ENCODE measurements around the gene SLX4IP. TPM values are rescaled to one million over a fixed set of nuclear protein-coding genes. Genes with fewer than 3 reads are reported as not detected.

Gene SLX4IP
- total RNA-seq, 1 donor from 2014 or later, result 2.6 TPM

DNA sequence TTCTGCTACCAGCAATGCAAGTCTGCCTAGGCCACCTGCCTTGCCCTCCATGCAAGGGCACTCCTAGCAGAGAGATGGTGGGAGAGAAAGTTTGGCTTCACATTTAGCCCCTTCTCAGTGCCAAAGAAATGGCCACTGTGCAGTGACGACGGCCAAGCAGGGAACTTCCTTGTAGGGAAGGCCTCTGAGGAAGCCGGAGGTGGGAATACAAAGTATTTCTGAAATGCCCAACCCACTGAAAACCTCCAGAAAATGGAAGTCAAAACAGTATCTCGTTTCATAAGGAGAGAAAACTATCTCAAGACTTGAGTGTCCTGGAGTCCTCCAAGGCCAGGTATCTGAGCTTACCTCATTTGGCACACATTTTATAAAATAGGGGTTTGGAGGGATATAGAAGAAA lies 196.0 kb downstream of the SLX4IP start:
- no peak for DNase-seq (ENCODE audit: low read depth in 2 of 2)

DNA sequence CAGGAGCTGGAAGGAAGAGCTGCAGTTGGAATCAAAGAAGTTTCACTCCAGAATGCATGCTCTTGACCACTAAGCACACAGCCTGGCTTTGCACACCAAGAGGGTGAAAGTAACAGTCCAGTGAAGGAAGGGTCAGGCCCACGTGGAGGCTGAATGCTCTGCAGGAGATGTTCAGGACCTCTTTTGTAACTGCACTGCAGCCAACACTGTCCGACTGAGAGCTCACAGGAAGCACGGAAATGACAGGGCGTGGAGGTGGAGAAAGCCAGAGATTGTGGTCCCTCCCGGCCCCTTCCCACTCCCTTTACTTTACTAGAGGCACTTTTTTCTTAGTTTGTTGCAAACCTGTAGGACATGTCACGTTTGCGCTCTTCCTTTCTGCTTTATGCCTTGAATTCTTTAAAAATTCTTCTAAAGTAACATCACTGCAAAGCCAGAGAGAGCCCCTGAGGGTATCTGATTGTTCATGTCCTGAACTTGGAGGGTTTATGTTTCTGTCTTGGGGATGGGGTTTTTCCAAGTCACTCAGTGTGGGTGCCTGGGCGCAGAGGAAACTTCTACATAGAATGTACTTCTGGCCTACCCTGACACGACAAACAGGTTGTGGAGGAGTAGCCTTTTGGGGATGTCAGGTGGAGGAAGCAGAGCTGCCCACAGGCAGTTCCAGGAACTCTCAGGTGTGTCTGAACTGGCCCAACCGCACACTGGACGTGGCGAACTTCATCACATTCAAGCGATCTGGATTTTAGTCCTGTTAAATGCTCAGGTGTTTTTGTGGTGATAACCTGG lies 197.8 kb downstream of the SLX4IP start:
- DNase-seq (ENCODE audit: low read depth in 2 of 2), result no peak

DNA sequence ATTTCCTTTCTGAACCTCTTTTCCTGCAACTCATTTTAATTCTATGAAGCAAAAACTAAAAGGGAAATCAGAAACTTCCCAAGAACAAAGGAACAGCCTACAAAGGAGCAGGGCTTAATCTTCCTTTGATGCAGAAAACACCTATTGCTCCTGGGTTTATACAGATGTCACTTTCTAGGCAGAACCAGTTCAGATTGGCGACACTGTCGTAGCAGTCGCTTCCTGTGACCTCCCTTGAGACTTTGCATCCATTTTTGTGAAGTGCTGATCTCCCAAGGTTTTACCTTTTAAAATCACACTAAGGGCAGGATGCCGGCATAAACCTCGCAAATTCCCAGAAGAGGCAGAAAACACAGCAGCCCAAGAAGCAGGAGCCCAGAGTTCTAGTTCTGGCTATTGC lies 198.6 kb downstream of the SLX4IP start:
- no peak for DNase-seq (ENCODE audit: low read depth in 2 of 2)

DNA sequence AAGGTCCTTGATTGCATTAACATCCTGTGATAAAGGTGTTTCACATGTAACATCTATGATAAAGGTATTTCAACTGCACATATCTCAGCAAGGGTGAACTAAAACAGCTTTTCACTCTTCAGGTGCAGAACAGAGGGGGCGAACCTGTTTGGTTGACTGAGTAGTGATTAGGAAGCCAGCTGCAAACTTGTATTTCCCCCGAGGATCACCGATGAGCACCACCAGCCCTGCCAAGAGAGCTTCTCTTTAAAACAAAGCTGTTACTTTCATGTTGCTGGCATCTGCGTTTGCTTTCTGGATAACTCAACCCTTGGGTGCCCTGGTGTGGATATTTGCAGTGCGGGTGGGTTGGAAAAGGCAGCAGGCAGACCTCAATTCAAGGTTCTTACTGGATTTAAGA lies 199.1 kb downstream of the SLX4IP start:
- no peak for DNase-seq (ENCODE audit: low read depth in 2 of 2)

DNA sequence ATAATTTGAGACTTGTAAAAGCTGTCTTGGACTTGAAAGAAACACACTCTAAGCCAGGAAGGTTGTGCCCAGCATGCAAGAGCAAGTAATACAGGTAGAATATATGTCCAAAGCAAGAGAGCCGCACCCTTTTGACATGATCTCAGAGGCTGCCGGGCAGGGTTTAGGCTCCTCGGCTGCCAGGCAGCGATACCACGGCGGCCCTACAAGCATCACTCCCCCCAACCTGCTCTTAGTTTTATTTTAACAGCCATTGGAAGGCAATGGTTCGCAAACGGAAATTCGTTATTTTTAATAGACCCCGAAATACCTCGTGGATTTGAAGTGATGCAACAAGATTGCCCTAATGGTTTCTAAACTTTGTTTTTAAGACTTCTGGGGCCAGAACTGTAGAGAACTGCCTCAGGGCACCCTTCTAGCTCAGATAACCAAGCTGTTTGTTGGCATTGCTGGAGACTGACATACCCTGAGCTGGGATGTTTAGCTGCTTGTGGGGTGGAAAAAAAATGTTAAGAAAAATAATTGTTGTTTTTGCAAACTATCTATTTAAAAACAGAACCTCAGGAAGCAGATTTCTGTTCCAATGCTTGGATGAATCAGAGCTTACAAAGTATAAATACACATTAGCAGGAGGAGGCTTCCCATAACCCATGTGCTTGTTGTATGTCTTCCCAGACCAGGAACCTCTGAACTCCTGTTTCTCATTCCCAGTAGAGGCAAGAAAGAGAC lies 199.7 kb downstream of the SLX4IP start:
- peak in 1 of 2 donors; percentile 74 for DNase-seq (ENCODE audit: low read depth in 2 of 2)

DNA sequence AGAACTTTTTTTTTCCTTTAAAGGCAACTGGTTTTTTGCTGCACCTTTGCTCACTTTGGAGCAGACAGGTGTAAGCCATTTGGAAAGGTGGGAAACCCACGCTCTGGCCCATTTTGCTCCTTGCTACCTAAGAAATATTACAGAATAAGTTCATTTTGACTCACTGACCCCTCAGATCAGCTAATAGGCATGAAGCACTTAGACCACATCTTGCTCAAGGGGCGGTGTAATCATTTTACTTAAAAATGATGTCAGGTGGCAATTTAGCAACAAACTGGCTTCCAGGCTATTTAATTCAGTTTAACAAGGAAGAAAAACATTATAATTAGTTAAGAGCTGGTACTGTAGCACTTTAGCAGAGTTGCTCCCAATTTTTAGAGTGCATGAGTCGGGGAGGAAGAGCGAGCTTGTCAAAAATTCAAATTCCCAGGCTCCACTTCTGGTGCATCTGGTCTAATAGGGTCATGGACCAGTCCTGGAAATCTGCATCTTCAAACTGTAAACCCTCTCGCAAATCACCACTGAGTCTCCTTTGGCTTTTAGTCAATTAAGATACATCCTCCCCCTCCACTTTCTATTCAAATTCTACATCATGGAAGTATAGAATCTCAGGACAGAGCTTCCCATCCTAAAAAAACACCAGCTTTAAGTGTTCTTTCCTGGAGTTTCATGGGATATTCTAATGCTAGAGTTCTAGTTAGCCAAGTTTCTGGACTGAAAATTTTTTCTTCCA lies 200.5 kb downstream of the SLX4IP start:
- DNase-seq (ENCODE audit: low read depth in 2 of 2), result no peak

DNA sequence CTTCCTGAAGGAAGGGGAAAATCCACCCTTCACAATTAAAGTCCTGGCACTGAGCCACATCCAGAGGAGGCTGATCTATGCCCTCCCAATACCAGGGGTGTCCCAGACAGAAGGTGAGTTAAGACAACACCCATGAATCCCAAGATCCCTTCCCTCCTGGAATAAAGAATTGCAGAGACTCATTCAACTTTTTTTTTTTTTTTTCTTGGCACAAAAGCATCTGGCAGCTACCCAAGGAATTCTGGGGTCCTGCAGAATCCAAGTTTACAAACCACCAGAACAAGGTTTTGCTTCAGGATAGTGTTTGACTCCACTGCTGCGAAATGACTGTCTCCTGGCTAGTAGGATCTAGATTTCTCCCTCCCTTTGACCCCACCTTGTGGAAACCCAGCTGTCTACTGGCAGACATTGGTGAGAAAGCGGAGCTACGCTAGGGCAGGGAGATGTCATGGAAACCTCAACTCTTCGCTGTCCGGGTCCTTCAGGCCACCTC lies 201.3 kb downstream of the SLX4IP start:
- DNase-seq (ENCODE audit: low read depth in 2 of 2), result peak; percentile 60 to 76

DNA sequence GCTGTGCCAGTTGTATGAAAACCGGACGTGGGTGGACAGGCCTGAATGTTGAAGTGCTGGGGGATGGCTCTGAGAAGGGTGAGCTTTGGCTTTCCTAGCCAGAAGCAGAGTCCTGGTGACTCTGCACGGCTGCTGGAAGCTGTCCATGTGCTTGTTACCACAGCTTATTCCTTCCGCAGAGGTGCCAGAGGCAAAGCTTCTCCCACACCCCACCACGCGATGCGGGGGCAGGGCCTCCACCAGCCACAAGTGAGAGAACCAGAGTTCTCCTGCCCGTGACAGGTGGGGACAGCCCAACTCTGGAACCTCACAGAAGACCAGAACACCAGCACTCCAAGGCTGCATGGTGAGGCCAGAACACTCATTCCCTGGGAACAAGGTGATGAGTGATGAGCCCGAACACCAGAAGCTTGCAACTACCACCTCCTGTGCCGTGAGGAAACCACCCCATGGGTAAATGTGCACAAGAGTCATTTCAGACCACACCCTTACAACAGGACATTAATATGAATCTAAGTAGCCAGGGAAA lies 202.0 kb downstream of the SLX4IP start:
- peak; percentile 64 to 82 for DNase-seq (ENCODE audit: low read depth in 2 of 2)

DNA sequence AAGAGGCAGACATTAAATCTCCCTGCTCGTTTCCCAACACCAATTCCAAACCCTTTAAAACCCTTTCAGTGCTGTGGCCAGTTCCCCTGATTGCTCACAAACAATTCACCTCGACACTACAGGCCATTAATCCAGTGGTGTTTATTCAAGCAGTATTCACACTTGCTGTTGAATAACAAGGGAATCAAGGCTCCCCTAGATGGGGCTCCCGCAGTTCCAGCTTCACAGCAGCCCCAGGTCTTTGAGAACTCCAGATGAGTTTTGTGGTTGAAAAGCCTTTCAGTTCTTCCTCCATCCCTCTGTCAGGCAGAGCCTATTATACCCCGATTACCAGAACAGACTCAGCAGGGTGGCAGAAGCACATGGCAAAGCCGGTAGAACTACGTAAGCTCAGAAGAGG lies 202.5 kb downstream of the SLX4IP start:
- DNase-seq (ENCODE audit: low read depth in 2 of 2), result no peak

DNA sequence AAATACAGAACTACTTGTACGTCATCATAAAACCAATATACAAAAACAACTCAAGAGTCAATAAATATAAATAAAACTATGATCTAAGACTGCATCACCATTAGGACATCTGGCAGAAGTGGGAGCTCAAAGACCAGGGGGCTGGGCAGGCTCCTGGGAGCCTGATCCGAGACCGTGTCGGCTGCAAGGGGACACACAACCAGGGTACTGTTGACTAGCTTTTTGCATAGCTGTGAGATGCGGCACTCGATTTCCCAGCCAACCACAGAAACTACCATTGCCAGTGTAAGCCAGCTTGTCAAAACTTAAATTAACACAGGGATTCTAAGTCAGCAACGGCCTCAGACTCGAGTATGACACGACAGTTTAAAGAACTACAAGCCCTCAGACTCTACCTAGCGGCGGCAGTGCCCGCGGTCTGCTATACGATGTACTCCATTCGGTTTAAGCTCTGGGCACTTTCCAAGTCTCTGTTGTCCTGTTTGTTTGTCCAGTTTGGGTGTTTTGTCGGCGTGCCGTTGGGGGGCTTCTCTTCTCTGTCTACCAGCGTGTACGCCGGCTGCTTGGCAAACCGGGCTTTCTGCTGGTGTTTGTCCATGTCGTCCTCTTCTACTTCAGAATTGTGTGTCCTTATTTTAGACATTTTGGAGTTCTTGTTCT lies 204.1 kb downstream of the SLX4IP start:
- no peak for DNase-seq (ENCODE audit: low read depth in 2 of 2)

DNA sequence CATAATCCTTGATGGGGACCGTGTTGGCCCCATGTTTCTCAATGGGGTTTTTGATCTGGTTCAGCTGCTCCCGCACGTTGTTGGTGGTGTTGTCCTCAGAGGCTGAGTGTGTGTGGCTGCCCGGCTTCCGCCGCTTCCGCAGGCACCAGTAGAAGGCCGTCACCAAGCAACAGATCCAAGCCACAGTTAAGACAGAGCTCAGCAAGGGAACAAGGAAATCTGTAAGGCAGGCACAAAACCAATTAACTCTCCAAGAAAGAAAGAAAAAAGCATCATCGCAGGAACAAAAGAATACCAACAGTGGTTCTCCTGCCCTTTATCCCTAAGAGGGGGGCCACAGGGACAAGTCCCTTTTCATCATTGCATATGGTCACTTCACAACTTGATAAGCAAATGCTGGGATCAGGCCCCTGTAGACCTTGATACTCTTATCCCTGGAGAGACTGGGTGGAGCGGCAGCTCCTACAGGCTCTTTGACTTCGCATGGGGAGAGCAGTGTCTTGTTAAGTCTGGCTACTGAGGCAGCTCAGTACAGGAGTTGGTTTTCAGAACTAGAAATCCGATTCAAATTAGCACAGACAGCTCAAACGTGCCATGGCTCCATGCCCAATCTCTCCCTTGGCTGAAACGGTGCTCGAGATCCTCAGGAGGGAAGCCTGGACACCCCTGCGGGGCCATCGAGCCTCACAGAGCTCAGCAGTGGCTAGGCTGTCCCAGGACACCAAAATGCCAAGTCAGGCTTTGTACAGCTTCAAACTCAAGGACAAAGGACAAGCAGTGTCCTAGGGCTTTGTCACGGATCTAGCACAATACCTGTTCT lies 204.8 kb downstream of the SLX4IP start:
- DNase-seq (ENCODE audit: low read depth in 2 of 2), result no peak

DNA sequence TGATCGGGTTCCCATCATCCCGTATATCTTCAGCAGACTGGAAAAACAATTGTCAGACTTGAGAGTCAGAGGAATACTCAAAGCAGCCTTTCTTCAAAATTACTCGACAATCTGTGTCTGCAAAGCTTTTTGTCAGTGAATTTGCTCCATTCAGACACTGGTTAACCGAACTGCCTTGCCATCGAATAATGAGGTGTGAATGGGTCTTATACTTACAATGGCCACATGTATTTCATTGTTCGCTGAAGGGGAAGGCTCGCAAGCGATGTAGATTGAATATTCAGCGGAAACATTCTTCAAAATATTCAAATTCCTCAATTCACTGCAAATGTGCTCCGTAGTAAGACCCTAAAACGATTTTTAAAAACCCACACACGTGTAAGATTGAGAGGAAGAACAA lies 205.8 kb downstream of the SLX4IP start:
- DNase-seq (ENCODE audit: low read depth in 2 of 2), result no peak

DNA sequence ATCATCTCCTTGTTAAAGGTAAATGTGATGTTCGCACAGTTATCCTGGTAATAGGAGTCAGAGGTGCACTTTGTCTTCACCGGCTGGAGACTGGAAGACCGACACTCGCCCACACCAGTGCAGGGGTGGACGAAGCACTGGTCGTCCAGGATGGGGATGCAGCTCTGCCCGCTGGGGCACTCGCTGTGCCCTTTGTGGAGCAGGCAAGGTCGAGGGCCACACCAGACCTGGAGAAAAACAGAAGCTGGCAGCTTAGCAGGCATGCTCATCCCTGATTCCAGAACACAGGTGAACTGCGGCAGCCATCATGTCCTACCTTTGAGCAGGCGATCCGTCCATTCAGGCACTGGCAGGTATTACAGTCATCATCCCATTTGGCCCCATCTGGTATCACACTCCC lies 206.4 kb downstream of the SLX4IP start:
- no peak for DNase-seq (ENCODE audit: low read depth in 2 of 2)

DNA sequence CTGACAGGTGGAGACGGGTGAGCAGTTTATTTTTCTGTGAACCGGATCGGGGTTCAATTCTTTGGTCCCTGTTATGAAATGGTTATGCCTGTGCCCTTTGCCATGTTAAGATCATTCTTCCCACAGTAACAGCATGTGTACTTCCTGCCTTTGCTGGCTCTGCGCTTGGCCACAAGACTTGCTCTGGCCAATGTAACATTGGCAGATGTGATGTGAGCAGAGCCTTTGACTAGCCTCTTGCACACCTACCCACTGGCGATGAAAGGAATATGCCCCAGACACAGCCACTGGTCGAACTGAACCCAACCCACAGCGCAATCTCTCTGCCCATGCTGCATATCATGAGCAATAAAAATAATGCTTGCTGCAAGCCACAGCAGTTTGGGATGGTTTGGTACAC lies 206.8 kb downstream of the SLX4IP start:
- DNase-seq (ENCODE audit: low read depth in 2 of 2), result no peak

DNA sequence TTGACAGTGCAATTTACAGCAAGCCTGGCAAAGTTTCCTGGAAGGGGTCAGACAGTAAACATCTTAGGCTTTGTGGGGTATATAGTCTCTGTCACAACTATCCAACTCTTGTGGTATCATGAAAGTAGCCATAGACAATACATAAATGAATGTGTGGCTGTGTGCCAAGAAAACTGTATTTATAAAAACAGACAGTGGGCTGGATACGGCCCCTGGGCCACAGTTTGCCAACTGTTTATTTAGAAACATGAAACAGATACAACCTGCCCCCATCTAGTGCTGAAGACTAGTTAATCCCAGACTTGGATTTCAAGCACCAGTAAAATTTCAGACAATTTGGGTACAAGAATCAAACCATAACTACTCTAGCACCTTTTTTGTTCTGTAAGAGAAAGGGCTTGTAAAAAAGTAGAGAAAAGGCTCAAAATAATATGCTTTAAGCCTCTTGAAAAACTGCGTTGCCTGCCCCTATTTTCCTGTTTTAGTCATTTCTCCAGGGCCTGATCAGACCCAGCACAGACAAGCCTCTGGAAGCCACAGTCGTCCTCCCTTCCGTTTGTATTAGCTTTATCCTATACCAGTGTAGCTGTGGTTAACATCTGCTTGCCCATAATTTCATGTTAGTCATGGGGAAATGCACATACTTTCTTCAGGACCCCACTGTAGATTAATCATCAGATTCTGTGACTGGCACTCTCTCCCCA lies 207.9 kb downstream of the SLX4IP start:
- DNase-seq (ENCODE audit: low read depth in 2 of 2), result peak; percentile 51 to 87

DNA sequence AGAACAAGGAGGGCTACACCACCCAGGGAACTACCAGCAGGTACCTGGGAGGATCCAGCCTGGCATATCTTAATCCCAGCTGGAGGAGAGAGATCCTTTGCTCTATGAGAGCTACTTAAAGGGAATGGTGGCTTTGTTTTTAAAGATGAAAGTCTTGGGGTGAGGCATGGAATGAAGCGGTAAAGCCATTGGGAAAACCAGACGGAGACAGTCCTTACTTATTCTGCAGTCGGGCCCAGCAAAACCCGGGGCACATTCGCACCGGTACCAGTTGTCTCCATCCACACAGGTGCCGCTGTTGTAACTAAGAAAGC lies 208.4 kb downstream of the SLX4IP start:
- no peak for DNase-seq (ENCODE audit: low read depth in 2 of 2)

DNA sequence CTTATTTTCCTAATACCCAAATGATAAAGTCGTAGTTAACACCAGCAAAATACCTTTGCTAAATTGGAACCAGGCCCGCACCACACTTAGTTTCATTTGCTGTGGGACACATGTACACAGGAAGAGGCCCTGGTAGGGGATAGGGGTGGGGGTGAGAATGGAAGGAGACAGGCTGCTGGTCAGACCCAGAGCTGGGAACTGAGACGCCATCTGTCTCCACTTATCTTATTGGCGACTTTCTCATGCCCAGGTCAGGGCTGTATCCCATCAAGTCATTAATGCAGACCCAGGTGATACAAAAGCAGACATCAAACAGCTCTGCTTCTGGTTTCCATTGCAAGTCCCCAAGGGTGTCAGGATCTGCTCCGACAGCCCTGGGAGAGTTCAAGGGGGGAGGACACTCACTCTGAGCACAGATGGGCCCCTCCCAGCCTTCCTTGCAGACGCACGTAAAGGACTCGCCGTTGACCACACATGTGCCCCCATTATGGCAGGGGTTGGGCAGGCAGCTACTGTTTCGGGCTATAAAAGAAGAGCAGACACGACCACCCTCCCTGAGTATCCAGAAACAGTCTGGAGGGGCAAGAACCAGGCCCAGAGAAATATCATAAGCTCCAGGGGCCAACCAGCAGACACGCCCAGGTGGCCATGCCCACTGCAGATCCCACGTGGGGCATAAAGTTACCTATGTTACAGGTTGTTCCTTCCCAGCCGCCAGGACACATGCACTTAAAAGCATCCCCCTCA lies 209.5 kb downstream of the SLX4IP start:
- DNase-seq (ENCODE audit: low read depth in 2 of 2), result no peak

DNA sequence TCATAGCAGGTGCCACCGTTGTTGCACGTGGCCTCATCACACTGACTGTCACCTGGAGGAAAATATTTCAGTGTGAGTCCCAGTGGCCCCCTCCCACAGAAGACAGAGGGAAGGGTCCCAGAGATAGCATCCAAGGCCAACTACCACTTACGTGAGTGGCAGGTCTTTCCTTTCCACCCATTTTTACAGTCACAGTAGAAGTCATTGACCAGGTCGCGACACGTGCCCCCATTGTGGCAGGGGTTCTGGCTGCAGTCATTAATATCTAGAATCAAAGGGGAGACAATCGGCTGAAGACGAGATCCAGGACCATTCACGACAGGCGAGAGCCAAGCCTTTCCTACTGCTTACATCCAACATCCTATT lies 210.1 kb downstream of the SLX4IP start:
- no peak for DNase-seq (ENCODE audit: low read depth in 2 of 2)

DNA sequence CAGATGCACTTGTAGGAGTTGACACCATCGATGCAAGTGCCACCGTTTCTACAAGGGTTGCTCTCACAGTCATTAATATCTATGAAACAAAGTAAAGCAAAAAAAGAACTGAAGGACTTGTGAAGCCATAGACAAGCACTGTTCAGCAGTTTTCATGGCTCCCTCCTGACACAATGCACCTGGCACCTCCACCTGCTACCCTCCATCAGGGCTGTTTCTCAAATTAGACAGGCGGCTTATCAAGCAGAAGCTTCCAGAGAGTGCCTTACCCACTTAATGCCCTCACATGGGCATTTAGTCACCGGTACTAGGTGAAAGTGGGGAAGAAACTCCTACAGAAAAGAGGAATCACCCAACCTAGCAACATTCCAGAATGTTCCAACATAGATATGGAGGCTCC lies 210.9 kb downstream of the SLX4IP start:
- DNase-seq (ENCODE audit: low read depth in 2 of 2), result no peak
